ENCODE data around the gene CRISPLD2.

Gene CRISPLD2

DNA sequence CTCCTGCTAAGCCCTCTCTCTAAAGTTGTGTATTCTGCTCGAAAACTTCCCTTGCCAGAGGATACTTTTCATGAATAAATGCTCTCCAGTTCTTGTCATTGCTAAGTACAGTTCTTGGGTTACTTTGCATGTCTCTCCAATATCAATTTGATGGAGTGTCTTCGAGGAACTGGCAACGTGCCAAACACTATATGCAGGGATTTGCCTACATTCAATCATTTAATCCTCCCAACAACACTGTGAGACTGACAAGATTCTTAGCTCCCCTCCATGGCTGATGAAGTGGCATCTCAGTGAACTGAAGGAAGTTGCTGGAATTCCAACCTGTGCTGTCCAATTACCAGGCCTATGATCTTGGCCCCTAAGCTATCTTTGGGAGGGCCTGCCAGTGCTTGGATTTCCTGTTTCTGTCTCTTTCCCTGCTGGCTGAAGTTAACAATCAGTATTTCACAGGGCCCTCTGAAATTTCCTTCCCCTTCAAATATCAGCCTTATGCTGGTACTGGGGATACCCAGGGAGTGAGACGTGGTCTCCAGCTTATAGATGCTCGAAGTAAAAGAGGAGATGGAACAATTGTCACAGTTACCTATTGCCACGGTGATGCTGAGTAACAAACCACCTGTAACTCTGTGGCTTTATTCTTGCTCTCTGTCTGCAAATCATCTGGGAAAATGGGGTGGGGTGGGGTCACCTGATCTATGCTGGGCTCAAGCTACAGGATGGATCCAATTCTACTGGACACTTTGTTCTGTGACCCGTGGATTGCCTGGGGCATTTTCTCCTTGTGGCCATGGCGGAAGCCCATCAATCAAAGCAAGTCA, 19.4 kb upstream of the CRISPLD2 start:
- DNase-seq (ENCODE audit: low read depth): no peak

DNA sequence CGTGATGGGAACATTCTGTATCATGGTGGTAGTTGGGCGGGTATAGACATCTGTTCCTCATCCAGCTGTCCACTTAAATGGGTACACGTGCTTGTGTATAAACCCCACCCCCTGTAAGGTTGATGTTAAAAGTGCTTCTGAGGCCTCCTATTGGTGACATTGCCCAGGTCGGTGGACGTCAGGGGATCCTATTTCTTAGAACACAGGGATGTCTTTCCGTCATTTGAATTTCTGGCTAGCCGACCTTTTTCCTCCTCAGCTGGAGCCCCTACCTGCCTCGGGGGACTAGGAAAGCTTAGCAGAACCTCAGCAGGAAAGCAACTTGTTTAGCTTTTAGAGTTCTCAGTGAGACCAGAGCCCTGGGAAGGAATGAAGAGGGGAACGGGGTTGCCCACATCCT, 16.6 kb upstream of the CRISPLD2 start:
- DNase-seq (ENCODE audit: low read depth): no peak

DNA sequence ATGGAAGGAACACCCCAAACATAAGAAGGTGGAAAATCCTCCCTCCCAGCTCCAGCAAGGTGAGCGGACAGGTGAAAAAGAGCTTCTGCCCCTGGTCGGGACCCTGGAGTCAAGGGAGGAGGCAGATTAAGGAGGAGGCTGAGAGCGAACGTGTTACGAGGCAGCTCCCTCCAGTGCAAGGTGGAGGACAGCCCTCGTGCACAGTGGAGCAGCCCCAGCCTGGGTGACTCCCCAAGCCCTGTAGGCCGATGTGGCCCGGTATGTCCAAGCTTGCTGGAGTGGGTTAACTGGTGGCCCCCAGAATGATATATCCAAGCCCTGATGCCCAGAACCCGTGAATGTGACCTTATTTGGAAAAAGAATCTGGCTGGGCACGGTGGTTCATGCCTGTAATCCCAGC, 15.5 kb upstream of the CRISPLD2 start:
- no peak for DNase-seq (ENCODE audit: low read depth)

DNA sequence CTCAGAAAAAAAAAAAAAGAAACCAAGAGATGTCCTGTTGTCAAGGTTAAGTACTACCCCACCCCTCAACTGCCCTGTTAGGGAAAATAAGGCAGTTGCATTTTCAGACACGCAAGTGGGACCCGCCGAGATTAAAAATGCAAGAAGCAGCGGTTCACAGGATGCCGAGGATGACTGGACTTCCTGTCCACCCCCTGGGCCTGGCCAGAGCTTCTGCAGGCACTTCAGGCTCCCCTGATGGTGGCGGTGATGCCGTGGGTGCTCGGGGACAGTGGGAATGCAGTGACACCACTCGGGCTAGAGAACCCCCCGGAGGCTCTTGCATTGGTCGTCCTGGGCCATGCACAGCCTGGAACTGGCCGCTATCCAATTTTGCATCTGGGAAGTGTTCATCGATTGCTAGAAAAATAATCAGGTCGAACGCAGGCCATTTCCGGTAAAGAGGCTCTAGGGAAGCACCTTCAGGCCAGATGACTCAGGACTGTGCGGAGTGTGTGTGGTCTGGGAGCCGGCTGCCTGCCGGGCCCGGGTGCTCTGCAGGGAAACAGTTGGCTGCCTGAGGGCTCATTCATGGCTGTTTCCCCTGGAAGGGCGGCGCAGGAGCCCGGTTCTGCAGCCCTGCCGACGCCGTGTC, 13.4 kb upstream of the CRISPLD2 start:
- no peak for DNase-seq (ENCODE audit: low read depth)

DNA sequence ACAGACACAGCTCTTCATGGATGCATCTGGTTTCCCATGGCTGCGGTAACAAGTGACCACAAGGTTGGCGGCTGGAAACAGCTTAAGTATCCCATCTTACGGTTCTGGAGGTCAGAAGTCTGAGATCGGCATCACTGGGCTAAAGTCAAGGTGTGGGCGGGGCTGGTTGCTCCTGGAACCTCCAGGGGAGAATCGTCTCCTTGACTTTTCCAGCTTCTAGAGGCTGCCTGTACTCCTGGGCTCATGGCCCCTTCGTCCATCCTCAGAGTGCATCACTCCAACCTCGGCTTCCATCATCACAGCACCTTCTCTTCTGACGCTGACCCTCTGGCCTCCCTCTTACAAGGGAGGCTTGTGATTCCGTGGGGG, 12.9 kb upstream of the CRISPLD2 start:
- no peak for DNase-seq (ENCODE audit: low read depth)

DNA sequence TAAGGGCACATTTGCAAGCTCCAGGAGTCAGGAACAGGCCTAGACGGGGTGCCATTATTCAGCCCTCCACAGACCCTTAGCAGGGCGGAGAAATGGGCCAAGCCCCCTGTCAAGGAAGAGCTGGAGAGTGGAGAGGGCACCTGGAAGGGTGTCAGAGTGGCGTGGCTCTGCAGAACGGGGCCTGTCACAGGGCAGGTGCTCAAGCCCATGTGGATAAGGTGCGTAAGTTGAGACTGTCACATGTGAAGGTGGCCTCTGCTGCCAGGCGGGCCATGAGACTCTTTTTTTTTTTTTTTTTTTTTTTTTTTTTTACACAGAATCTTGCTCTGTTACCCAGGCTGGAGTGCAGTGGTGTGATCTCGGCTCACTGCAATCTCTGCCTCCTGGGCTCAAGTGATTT, 12.0 kb upstream of the CRISPLD2 start:
- DNase-seq (ENCODE audit: low read depth): no peak

DNA sequence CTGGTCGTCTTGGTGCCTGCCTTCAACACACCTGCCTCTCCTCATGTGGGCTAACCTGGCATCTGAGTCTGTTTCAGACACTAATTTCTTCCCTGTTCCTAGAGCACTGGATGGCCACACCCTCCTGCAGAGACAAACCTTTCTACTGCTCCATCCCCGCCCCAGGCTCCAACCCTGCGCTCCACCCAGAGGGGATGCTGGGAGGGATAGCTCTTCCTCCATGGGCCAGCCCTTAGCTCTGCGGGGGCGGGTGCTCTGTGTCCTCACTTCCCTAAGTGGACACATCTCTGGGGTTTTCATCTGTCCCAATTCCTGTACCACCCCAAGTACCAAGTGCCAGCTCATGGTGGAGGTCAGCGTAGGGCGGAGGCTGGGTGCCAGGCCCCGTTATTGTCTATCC, 11.0 kb upstream of the CRISPLD2 start:
- DNase-seq (ENCODE audit: low read depth): no peak

DNA sequence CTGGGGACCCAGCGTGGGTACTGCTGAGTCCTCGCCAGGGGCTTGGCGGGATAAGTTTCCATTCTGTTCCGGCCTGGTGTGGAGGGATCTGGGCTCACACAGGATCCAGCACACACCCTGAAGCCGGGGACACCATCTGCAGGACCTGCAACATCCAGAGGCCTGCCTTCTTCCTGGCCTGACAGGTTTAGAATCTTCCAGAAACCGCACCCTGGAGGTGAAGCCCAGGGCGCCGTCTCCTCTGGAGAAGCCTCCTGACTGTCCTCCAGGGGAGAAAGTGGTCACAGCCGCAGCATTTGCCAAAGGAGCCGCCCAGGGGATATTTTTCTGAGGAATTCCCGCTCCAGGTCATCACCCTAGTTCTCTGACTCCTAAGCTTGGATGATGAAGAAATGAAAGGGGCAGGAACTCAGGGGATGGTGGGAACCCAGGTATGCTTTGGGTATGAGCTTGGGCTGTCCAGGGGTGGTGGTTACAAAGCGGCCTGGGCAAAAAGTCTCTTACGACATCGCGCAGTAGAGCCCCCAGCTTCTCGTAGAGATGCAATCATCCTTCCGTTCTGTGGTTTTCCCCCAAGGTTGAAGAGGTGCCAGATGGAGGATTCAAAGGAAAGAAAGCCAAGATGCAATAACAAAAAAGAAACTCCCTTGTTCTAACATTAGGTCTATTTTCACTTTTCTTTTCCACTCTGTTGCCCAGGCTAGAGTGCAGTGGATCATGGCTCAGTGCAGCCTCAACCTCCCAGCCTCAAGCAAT, 9.1 kb upstream of the CRISPLD2 start:
- DNase-seq (ENCODE audit: low read depth): no peak

DNA sequence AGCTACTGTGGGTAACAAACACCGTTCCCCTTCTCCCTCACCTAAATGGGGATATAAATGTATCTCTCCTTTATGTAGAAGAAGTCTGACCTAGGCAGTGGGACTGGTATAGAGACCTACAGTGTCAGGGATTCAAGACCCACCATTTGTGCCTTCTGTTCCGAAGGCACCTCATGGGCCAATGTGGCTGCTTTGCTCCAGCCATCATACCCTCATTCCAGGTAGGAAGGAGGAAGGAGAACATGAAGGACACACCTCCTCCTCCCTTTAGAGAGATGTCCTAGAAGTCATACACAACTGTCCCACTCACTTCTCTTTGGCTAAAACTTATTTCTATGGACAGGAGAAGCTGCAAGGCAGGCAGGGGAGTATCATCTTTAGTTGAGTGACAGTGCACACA, 8.3 kb upstream of the CRISPLD2 start:
- DNase-seq (ENCODE audit: low read depth): no peak

DNA sequence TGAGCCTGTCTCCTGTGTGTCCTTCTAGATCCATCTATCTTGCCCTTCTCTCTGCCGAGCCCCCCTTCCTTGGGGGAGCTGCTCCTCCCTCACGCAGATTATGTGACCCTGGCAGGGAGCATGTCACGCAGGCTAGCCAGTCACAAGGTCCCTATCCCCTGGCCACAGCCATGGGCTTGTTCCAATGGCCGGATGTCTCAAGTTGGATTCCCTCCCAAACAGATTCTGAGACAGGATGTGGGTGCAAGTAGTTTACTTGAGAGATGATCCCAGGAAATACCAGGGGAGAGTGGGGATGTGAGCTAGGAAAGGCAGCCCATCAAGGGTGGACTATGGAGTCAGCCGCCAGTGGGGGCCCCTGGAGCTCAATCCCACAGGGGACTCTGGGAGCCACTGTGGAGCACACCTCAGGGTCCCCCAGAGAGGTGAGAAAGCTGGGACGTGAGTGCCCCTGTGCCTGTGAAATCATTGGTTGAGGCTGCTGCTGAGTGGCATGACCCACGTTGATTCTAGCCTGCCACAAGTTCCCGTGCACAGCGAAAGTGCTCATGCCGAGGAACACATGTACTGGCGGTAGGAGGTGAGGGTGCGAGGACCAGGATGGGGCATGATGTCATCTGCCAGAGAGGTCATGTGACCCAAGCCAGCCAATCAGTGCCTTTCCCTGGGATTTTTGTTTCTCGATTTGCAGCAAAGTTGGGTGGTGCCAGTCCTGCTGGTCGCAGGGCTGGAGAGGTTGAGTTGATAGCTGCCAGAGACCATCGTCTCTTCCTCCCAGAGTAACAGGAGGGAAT, 6.4 kb upstream of the CRISPLD2 start:
- DNase-seq (ENCODE audit: low read depth): no peak

DNA sequence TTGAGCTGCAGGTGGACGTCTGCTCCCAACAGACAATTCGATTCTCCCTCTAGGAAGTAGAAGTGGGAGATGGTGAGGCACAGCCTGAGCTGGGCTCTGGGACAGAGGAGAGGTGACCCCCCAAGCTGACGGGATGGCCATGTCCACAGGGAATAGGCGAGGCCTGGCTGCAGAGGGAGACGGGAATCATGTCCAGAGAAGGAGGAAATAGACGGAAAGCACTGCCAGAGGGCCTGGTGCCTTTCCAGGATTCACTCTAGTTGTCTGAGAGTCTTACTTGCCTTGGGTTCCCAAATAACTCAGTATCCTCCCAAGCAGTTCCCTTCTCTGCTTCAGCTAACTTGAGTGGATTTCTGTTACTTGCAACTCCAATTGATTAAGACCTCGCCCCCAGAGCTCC, 4.3 kb upstream of the CRISPLD2 start:
- DNase-seq (ENCODE audit: low read depth): no peak

DNA sequence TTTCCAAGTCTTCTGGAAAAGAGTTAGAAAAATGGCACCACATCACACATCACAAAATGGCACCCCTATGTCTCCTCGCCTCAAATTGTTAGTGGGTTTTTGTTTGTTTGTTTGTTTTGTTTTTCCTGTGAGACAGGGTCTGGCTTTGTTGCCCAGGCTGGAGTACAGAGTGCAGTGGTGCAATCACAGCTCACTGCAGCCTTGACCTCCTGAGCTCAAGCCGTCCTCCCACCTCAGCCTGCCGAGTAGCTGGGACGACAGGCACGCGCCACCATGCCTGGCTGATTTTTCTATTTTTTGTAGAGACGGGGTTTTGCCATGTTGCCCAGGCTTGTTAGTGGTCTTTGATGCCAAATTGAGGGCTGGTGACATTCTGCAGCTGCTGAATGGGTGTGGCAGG, 3.8 kb upstream of the CRISPLD2 start:
- no peak for DNase-seq (ENCODE audit: low read depth)

DNA sequence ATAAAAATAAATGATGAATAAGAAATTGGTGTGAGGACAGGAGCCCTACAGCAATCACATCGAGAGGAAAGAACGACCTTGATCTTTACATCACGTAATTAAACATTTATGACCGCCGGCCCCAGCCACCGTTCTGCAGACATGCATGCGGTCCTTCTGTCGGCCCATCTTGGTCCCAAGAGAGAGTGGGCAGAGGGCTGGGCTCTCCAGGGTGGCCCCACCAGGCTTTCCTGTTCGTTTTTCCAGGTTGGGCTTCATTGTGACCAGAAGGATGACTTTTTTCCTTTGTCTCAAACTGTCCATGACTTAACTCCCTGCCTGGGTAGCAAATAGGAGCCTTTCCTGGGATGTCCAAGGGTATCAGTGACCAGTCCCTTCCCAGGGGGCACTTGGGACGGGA, 3.3 kb upstream of the CRISPLD2 start:
- DNase-seq (ENCODE audit: low read depth): no peak

DNA sequence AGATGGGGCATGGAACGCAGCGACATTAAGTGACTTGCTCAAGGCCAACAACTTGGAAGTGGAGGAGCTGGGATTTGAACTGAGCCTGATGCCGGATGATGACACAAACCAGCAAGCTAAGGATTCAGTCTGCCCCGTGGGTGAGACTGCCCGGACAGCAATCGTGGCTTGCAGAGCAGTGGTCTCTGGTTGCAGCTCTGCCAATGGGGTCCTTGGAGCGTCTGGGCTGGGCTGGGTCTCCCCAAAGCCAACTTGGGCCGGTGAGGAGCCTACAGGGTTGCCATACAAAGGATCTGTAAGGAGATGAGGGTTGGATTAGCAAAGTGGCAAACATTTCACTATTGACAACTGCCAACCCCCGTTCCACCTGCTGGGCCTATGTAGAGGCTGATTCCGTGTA, 2.6 kb upstream of the CRISPLD2 start:
- no peak for DNase-seq (ENCODE audit: low read depth)

DNA sequence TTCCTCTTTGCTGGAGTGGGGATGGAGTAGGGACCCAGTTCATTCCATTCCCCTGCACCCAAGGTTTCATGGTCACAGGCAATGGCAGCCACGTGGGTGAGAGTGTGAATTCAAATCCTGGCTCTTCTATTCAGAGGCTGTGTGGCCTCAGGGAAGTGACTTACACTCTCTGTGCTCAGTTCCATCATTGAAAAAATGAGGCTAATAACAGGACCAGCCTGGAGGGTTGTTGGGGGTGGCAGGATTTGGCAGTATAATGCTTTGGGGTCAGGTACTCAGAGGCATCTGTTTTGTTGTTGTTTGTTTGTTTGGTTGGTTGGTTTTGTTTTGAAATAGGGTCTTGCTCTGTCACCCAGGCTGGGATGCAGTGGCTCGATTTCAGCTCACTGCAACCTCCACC, 2.2 kb upstream of the CRISPLD2 start:
- no peak for DNase-seq (ENCODE audit: low read depth)

DNA sequence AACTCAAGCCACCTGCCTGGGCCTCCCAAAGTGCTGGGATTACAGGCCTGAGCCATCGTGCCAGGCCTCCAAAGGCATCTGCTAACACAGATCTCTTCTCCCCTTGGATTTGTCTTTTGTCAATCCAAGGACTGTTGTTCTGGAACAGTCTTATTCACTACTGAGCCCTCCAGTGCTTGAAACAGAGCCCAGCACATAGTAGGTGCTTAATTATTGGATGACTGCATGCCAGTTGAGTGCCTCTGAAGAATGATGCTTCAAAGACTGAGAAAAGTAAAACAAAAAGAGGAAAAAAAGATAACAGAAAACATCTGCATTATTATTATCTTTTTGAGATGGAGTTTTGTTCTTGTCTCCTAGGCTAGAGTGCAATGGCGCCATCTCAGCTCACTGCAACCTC, 1.7 kb upstream of the CRISPLD2 start:
- no peak for DNase-seq (ENCODE audit: low read depth)

DNA sequence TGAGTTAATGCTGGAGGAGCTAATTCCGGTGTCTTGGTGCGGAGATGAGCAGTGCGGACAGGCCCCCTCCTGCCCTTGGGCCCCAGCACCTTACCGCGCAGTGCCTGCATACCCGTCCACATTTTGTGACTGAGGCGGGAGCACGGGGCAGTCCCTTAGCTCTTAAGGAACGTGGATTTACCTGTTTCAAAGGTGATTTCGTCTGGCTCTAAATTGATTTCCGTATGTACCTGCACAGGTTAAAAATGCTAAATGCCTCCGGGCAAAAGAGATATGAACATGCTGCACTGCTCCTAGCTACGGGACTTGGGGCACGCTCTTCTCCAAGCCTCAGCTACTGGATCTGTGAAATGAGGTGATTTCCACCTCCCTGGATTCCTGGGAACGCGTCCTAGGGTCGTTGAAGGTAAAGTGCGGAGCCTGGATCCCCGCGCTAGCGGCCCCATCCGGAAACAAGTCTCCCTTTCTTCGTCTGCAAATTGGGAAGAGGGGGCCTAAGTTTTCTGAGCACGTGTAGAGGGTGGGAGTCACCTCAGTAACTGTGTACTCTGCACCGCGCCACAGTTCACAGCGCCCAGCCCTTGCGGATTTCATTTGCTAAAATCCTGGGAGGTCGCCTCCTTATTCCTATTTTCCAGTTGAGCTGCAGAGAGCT, 669 bp upstream of the CRISPLD2 start:
- no peak for DNase-seq (ENCODE audit: low read depth)

DNA sequence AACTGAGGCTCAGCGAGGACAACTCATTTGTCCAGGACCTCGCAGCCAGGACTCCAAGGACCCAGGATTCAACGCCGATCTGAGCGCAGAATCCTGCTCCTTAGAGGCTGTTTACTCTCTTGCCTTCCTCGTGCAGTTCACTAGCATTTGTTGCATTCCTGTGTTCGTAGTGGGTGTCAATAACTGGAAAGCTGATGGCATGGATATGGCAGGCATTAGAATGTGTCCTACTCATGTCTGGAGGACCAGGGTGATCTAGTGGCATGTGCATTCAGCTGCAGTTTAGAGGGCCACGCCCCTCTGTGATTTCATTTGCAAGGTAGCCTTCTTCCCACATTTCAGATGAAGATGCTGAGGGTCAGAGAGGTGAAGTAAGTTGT, 510 bp downstream of the CRISPLD2 start:
- DNase-seq (ENCODE audit: low read depth): no peak

DNA sequence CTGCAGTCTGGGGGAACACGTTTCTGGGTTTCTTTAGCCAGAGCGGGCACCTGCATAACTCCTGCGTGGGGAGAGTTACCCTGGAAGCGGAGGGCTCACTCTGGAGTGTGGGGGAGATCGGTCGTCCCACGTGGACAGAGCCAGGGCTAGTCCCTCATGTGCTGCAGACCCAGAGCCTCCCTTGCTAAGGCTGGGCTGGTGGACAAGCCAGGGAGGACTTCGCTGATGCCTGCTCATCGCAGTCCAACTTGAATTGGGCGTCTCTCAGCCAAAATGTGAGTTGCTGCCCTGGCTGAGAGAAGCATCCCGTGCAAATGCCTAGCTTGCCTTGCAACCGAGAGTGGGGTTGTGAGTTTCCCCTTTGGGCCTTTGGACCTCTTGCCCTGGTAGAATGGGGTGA, 986 bp downstream of the CRISPLD2 start:
- no peak for DNase-seq (ENCODE audit: low read depth)

DNA sequence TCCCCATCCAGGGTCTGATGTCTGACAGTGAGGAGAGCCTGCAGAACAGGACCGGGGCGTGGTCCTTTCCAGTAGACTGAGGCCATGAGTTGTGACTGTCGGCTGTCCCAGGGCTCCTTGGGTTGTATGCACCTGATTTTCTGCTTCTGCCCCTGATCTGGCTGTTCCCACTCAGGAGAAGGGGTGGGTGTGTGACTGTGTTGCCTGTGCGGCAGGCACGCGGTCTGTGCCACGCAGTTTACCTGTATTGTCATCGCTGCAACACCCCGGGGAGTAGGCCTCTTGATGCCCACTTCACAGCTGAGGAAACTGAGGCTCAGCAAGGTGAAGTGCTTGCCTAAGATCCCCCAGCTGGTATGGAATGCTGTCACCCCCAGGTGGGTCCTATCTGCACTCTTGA, 1.4 kb downstream of the CRISPLD2 start:
- no peak for DNase-seq (ENCODE audit: low read depth)

DNA sequence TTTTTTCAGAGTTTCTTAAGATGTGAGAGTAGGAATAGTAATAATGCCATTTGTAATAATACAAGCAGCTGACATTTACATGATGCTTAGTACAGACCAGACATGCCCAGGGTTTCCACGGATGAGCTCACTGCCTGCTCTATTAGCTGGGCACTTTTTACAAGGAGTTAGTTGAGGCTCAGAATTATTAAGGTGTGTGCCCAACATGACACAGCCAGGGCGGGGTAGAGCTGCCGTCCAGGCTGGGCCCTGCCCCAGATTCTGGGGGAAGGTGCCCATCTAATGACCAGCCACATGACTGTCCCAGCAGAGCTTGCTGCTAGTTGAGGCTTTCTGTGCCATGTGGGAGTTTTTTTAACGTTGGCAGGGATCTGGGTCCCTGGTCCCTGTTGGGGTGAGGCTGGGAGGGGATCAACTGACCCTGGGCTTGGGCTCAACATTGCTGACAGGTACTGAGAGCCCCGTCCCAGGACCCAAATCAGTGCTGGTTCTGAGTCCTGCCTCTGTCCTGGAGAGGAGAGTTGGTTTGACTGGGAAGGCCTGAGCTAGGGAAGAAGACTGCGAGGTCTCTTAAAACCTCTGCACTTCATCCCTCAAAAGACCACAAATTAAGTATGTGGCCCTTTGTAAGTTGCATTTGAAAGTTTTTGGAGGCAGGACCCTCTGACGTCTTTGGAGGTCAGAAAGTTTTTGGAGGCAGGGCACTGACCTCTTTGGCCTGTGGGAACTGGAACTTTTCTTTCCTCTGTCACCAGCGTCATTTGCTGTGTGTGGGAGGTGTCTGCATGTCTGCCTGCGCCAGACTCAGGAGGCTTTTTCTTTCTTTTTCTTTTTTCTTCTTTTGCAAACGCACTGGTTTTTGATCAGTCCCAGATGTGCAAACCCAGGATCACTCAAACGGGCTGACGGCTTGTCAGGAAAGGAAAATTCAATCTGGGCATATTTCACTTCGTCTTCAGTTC, 2.2 kb downstream of the CRISPLD2 start:
- DNase-seq (ENCODE audit: low read depth): no peak
